A549 (cell line): ENCODE results near the gene DYRK1A.

ENCODE experiments used
- CHD2 ChIP-seq: fragments of 150-350 bp; IDR thresholded peaks from 2 replicates; pipeline ENCODE4 v1.6.1; 2014; ENCODE audit warnings: low read length; ENCODE audit not compliant: partially characterized antibody
- CHD4 ChIP-seq: fragments of 200-600 bp; sonication (generic); IDR thresholded peaks from 2 replicates; pipeline ENCODE4 v1.6.1; 2016; ENCODE audit warnings: antibody characterized with exemption, mild to moderate bottlenecking, borderline replicate concordance
- CTCF ChIP-seq: fragments of >200 bp; sonication (Bioruptor Twin); formaldehyde crosslinking; IDR thresholded peaks from 3 replicates; pipeline ENCODE4 v1.5.1; 2016
- POLR2A ChIP-seq: IDR thresholded peaks from 2 replicates; pipeline ENCODE4 v1.6.1; 2012; ENCODE audit warnings: mild to moderate bottlenecking, low read length
- POLR2AphosphoS2 ChIP-seq: conservative IDR thresholded peaks from 2 replicates; pipeline ENCODE4 v1.6.1; 2012; ENCODE audit warnings: low read length, improper control_type of control experiment, inconsistent platforms
- RAD21 ChIP-seq, 2 experiments: fragments of >200 bp in 1 of 2; sonication (Bioruptor Twin) in 1 of 2; formaldehyde crosslinking in 1 of 2; IDR thresholded peaks in 1 of 2; conservative IDR thresholded peaks in 1 of 2; 2 replicates in 1 of 2; 3 replicates in 1 of 2; pipeline ENCODE4 v1.6.1; 2012 to 2018; ENCODE audit warnings: inconsistent platforms in 1 of 2
- SMC3 ChIP-seq: fragments of >200 bp; sonication (Bioruptor Twin); formaldehyde crosslinking; IDR thresholded peaks from 3 replicates; pipeline ENCODE4 v1.6.1; 2018; ENCODE audit warnings: inconsistent platforms
- TP53 ChIP-seq: fragments of 250-450 bp; sonication (Bioruptor Pico); IDR thresholded peaks from 2 replicates; pipeline ENCODE4 v1.5.0; 2021; ENCODE audit warnings: mild to moderate bottlenecking, moderate library complexity
- USF2 ChIP-seq: fragments of 450-650 bp; IDR thresholded peaks from 2 replicates; pipeline ENCODE4 v1.6.1; 2014; ENCODE audit warnings: antibody characterized with exemption

GRCh38 chr21:37337179-37337578 lies 29.4 kb upstream of the DYRK1A start:
- TF ChIP-seq CTCF (no peak), POLR2A (no peak), USF2 (no peak), RAD21 (conservative IDR thresholded peaks at IDR 0.05 in 1 of 2, IDR thresholded peaks at IDR 0.05 in 1 of 2) (no peak), CHD4 (no peak), TP53 (CRISPR knock-in tag) (no peak), SMC3 (no peak), CHD2 (no peak), POLR2AphosphoS2 (no peak)
